Upper lobe of left lung (tissue), 6 donors: Measurements from ENCODE around the gene SLAIN1. TPM values are rescaled to one million over a fixed set of nuclear protein-coding genes. Genes with fewer than 3 reads are reported as not detected.

Source experiments
- ATAC-seq, 2 donors: fragments of 200-7000 bp; cut with Tn5 transposase; one replicate each; pipeline ENCODE4 v1.9.1; 2022; ENCODE audit warnings: mild to moderate bottlenecking in 2 of 2, moderate library complexity in 2 of 2; ENCODE audit not compliant: low FRiP score in 2 of 2
- DNase-seq, 2 donors: peaks; one replicate each; pipeline ENCODE4 v3.0.0-alpha.2; 2019 to 2020
- H3K27ac ChIP-seq, 4 donors: fragments of 200-600 bp; sonication (generic); one replicate each; pipeline ENCODE4 v1.5.1; 2016 to 2019
- H3K27me3 ChIP-seq, 4 donors: fragments of 200-600 bp; sonication (generic); one replicate each; pipeline ENCODE4 v1.5.1; 2017 to 2019
- H3K36me3 ChIP-seq, 4 donors: fragments of 200-600 bp; sonication (generic); one replicate each; pipeline ENCODE4 v1.5.1; 2016 to 2019
- H3K4me1 ChIP-seq, 4 donors: fragments of 200-600 bp; sonication (generic); one replicate each; pipeline ENCODE4 v1.5.1; 2018 to 2019
- H3K4me3 ChIP-seq, 4 donors: fragments of 200-600 bp; sonication (generic); one replicate each; pipeline ENCODE4 v1.5.1; 2017 to 2019; ENCODE audit warnings: mild to moderate bottlenecking in 2 of 4, moderate library complexity in 1 of 4
- H3K9me3 ChIP-seq, 4 donors: fragments of 200-600 bp; sonication (generic); one replicate each; pipeline ENCODE4 v1.5.1; 2018 to 2019
- CTCF ChIP-seq, 6 experiments: fragments of 450-650 bp in 4 of 6; fragments of 200-600 bp in 2 of 6; sonication (generic) in 2 of 6; IDR thresholded peaks; one replicate each; pipeline ENCODE4 v1.5.1; 2016 to 2019; ENCODE audit warnings: antibody characterized with exemption in 6 of 6
- EP300 ChIP-seq, 4 donors: sonication (generic); formaldehyde crosslinking; IDR thresholded peaks; one replicate each; pipeline ENCODE4 v1.5.1; 2017; ENCODE audit warnings: antibody characterized with exemption in 4 of 4, control low read depth in 2 of 4
- POLR2A ChIP-seq, 4 donors: fragments of 450-650 bp; IDR thresholded peaks; one replicate each; pipeline ENCODE4 v1.5.1; 2016 to 2017; ENCODE audit warnings: antibody characterized with exemption in 4 of 4, mild to moderate bottlenecking in 2 of 4
- POLR2AphosphoS5 ChIP-seq, 2 donors: sonication (generic); formaldehyde crosslinking; IDR thresholded peaks; one replicate each; pipeline ENCODE4 v1.5.1; 2017; ENCODE audit warnings: antibody characterized with exemption in 2 of 2
- WGBS, 2 donors: methylation state at CpG; one replicate each; pipeline ENCODE4 v1.1.5; 2017 to 2018; 5-methylcytosine and 5-hydroxymethylcytosine counted together
- total RNA-seq, 6 donors: library from RNA; depleted of rRNA in 4 of 6; stranded (reverse); fragments of >200 nt in 4 of 6; gene quantifications; one replicate each; pipeline versions ENCODE4 v1.1.0 to v1.2.1, GENCODE V29; 2016 to 2021
- donor health status: DM: no; HTN: no; CAD: no; lungs with moderate emphysema.
- donor health status: DM: no; HTN: yes; CAD: no; lungs with severe emphysema.

SLAIN1 gene
- total RNA-seq, 6 donors from 2014 or later, result 10.6 to 35.6 (median 21.4) TPM

- 93 to 100% methylated on average over 1 of the region's 1 CpG for WGBS, 2 donors
- no peaks in the 10 kb centered on the region for H3K36me3 ChIP-seq
- TF ChIP-seq CTCF (IDR thresholded peaks at IDR 0.05) (no peak), POLR2AphosphoS5 (IDR thresholded peaks at IDR 0.05) (no peak), POLR2A (IDR thresholded peaks at IDR 0.05) (no peak), EP300 (IDR thresholded peaks at IDR 0.05) (no peak)
- H3K4me3 ChIP-seq, result no peak overlapping the region
- DNase-seq, result no peak
- H3K4me1 ChIP-seq, result no peaks in the 10 kb centered on the region
- H3K27me3 ChIP-seq, result no peaks in the 10 kb centered on the region
- ATAC-seq, result no peak
- no peak overlapping the region for H3K27ac ChIP-seq
- no peaks in the 10 kb centered on the region for H3K9me3 ChIP-seq
These were observed 33.1 kb downstream of the SLAIN1 start for GRCh38 chr13:77730572-77730971.

DNA sequence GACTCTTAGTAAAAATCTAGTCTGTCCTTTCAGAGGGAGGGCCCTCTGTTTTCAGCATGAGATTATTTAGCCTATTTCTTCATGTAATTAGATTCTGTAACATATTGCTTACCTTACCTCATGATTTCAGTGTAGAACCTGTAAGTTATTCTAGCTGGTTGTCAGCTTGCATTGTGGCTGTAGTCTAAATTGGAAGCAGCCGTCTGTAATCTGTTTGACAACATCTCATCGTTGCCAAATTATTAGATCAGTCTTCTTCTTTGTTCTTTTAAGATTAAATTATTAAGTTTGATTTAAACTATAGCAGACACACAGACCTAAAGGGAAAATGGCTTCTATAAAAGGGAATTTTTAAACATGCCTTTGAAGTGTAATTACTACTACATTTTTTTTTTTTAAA lies 34.8 kb downstream of the SLAIN1 start:
- H3K9me3 ChIP-seq, result no peaks in the 10 kb centered on the region
- TF ChIP-seq CTCF (IDR thresholded peaks at IDR 0.05) (no peak), EP300 (IDR thresholded peaks at IDR 0.05) (no peak), POLR2AphosphoS5 (IDR thresholded peaks at IDR 0.05) (no peak), POLR2A (IDR thresholded peaks at IDR 0.05) (no peak)
- WGBS, 2 donors, result 95 to 98% methylated on average over 2 of the region's 2 CpGs

GRCh38 chr13:77733674-77734073 lies 36.2 kb downstream of the SLAIN1 start:
- WGBS, 2 donors, result 86 to 93% methylated on average over 1 of the region's 1 CpG
- Histone ChIP-seq H3K27me3 (no peaks in the 10 kb centered on the region), H3K27ac (no peak overlapping the region), H3K9me3 (no peaks in the 10 kb centered on the region), H3K4me3 (no peak overlapping the region), H3K36me3 (no peaks in the 10 kb centered on the region), H3K4me1 (no peaks in the 10 kb centered on the region)
- DNase-seq (no peak), ATAC-seq (no peak)
- TF ChIP-seq POLR2AphosphoS5 (IDR thresholded peaks at IDR 0.05) (no peak), POLR2A (IDR thresholded peaks at IDR 0.05) (no peak), EP300 (IDR thresholded peaks at IDR 0.05) (no peak), CTCF (IDR thresholded peaks at IDR 0.05) (no peak)

More for the DNA sequence above, 34.8 kb downstream of the SLAIN1 start:
- no peaks in the 10 kb centered on the region for H3K4me1 ChIP-seq
- no peak overlapping the region for H3K4me3 ChIP-seq
- H3K27me3 ChIP-seq, result no peaks in the 10 kb centered on the region
- no peak overlapping the region for H3K27ac ChIP-seq
- no peaks in the 10 kb centered on the region for H3K36me3 ChIP-seq
- ATAC-seq (no peak), DNase-seq (no peak)

GRCh38 chr13:77737583-77738200 lies 40.2 kb downstream of the SLAIN1 start:
- Histone ChIP-seq H3K27me3 (no peaks in the 10 kb centered on the region), H3K4me3 (no peak overlapping the region), H3K27ac (no peak overlapping the region), H3K9me3 (no peaks in the 10 kb centered on the region), H3K4me1 (peaks cover 0 to 3% (median 0%) of the 10 kb centered on the region in 4 donors), H3K36me3 (no peaks in the 10 kb centered on the region)
- ATAC-seq (no peak), DNase-seq (no peak)
- WGBS, 2 donors, result 62 to 63% methylated on average over 2 of the region's 2 CpGs
- no peak for TF ChIP-seq POLR2AphosphoS5 (IDR thresholded peaks at IDR 0.05)
- TF ChIP-seq CTCF (IDR thresholded peaks at IDR 0.05), result no peak
- TF ChIP-seq POLR2A (IDR thresholded peaks at IDR 0.05), result no peak
- no peak for TF ChIP-seq EP300 (IDR thresholded peaks at IDR 0.05)
